GM19193 (cell line): Measurements from ENCODE around the gene CGREF1.

Source experiments
- POLR2A ChIP-seq: IDR thresholded peaks from 4 replicates; pipeline ENCODE4 v1.6.1; 2011; ENCODE audit not compliant: insufficient read depth, insufficient read length; ENCODE audit errors: extremely low read depth

The CGREF1 gene

GRCh38 chr2:27076323-27076722 lies 42.6 kb downstream of the CGREF1 start:
- TF ChIP-seq POLR2A: no peak

- no peak for TF ChIP-seq POLR2A
Observed at GRCh38 chr2:27074738-27075565, 44.0 kb downstream of the CGREF1 start.

GRCh38 chr2:27073782-27074181 lies 45.1 kb downstream of the CGREF1 start:
- TF ChIP-seq POLR2A: no peak

DNA sequence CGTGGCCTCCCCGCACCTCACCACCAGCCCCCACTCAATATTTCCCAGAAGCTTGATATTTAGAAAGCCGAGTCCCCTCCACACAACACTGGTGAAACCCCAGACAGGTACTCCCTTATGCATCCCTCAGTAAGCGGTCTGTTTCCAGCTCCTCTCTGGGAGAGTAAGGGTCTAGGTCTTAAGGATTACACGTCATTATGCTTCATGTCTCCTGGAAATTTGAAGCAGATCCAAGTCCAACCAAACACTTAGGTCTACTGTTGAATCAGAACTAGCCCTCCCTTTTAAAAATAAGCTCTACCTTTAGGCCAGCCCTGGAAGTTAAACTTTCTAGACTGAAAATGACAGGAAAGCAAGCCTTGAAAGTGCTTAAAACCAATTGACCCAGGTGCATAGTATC lies 46.0 kb downstream of the CGREF1 start:
- TF ChIP-seq POLR2A: no peak

DNA sequence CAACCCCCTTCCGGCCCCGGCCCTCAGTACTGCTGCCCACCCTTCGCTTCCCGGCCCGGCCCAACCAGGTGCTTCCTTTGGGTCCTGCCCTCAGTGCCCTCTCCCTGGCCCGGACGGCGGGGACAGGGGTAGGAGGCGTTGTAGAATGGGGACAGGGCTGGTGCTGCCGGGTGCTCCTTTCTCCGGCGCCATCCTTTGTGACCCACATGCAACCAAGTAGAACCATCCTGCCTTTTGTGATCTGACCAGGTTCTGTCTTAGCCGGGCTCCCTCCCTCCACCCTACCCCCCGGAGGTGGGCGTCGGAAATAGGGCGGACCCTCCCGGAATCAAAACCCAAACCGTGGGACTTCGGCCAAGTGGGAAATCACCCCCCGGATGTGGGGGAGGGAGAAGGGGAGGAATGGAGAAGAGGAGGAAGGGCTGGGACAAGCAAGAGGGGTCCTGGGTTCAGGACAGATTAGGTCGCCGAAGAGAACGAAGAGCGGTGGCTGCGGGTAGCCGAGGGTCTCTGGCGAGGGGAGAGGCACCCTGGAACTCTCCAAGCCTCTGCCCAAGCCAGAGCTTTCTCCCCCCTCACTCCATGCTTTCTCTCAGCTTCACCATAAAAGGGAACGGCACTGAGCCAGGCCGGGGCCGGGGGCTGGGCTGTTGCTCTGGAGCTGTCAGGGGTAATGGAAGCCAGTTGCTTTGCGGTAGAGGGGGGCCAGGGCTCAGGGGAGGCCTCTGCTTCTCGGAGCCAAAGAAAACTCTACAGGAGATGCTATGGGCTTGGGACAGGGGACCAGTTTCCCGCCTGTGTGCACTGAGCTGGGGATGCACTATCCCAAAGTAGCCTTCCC lies 46.7 kb downstream of the CGREF1 start:
- TF ChIP-seq POLR2A: no peak

DNA sequence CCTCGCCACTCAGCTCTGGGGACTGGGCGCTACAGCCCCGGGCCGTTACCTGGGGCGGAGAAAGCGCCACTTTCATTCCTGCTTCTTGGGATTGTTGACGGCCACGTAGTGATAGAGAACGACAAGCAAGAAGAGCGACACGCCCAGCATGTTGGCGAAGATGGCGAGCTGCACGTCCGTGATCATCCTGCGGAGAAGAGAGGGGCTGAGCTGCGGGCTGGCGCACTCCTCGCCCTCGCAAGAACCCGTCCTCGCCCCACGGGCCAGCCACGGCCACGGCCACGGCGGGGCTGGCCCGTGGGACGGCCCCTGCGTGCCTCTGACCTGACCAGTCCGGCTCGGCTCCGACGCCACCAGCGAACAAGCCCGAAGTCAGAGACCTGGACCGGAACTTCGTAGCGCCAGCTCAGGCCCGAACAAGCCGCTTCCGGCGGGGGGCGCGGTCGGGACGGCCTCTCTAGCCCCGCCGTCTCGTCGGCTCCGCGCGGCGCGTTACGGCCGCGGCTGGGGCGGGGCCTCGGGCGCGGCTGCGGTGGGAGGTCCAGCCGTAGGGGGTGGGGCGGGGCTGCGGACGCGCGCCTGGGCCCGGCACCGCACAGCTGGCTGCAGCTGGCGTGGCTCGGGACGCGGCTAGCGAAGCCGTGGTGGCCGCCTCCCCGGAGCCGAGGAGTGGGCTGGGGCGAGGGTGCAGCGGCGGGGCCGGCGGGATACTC lies 47.5 kb downstream of the CGREF1 start, which contains the start of gene OST4:
OST4 (minus strand) TSS at position 378 of the 713 bp plus-strand sequence.
- TF ChIP-seq POLR2A: peak; percentile 96

GRCh38 chr2:27070653-27071276 lies 48.2 kb downstream of the CGREF1 start:
- no peak for TF ChIP-seq POLR2A

GRCh38 chr2:27069961-27070618 lies 48.8 kb downstream of the CGREF1 start:
- no peak for TF ChIP-seq POLR2A

DNA sequence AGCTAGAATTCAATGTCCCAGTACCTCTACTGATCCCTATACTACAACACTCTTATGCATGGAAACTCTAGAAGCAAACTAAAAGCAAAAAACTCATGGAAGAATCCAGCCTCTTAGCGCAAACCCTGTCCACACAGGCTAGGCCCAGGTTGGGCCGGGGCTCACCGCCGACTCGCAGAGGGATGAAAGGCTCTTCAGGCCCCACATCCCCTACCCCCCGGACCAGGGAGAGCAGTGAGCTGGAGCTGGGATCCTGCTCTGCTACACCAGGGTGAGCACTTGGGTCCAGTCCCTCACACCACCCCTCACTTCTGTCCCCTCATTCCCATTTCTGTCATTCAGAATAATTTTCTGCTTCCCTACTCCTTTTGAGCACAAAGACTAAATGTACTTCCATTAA lies 49.5 kb downstream of the CGREF1 start:
- TF ChIP-seq POLR2A: no peak

GRCh38 chr2:27067385-27067784 lies 51.5 kb downstream of the CGREF1 start:
- TF ChIP-seq POLR2A: no peak

- TF ChIP-seq POLR2A: no peak
Observed at GRCh38 chr2:27065128-27065527, 53.8 kb downstream of the CGREF1 start.

DNA sequence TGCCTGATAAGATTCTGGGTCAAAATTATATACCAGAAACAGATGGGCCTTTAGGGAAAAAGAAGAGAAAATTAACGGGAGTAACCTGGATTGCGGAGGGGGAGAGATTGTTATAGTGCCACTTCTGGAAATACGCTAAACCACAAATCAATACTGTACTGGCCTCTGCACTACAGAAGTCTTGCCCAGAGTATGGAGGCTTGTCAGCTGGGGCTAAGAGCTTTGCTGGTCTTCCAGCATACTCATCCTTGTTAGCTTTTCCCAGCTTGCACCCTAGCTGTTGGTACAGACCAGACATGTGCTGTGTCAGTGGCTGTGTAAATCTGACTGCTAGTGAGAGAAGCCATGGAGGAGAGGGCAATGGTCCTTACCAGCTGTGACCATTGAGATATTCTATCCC lies 58.6 kb downstream of the CGREF1 start:
- TF ChIP-seq POLR2A: no peak

- no peak for TF ChIP-seq POLR2A
Observed at GRCh38 chr2:27059141-27059820, 59.6 kb downstream of the CGREF1 start.

DNA sequence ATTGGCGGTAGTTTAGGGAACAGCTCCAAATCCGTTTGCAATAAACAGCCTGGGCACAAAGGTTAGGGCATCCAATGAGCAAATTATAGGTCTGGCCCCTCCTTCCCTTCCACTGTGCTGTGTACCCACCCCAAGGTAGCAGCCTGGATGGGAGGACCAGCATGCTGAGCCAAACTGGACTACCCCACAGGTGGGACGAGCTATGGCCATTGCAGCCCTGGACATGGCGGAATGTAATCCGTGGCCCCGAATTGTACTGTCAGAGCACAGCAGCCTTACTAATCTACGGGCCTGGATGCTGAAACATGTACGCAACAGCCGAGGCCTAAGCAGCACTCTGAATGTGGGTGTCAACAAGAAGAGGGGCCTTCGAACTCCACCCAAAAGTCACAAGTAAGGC lies 60.7 kb downstream of the CGREF1 start:
- TF ChIP-seq POLR2A: peak; percentile 22
